Esophagus (tissue), 2 donors: ENCODE results near the gene TDRD10. TPM values are rescaled to one million over a fixed set of nuclear protein-coding genes. Genes with fewer than 3 reads are reported as not detected.

Source experiments
- H3K27ac ChIP-seq, 2 donors: one replicate each; pipeline ENCODE4 v1.5.1; 2013; ENCODE audit warnings: low read depth in 2 of 2, mild to moderate bottlenecking in 2 of 2, inconsistent platforms in 1 of 2, low read length in 1 of 2, moderate library complexity in 1 of 2
- H3K27me3 ChIP-seq, 2 donors: one replicate each; pipeline ENCODE4 v1.6.1; 2013; ENCODE audit warnings: low read length in 2 of 2, control low read depth in 1 of 2, mild to moderate bottlenecking in 1 of 2; ENCODE audit not compliant: insufficient read depth in 2 of 2, control insufficient read depth in 1 of 2
- H3K36me3 ChIP-seq, 2 donors: one replicate each; pipeline ENCODE4 v1.6.1; 2013; ENCODE audit warnings: low read length in 1 of 2; ENCODE audit not compliant: control insufficient read depth in 2 of 2, insufficient read depth in 2 of 2
- H3K4me1 ChIP-seq, 2 donors: one replicate each; pipeline ENCODE4 v1.6.1; 2013; ENCODE audit warnings: low read length in 1 of 2; ENCODE audit not compliant: control insufficient read depth in 2 of 2, insufficient read depth in 2 of 2
- H3K4me3 ChIP-seq, 2 donors: one replicate each; pipeline ENCODE4 v1.5.1; 2013; ENCODE audit warnings: low read length in 2 of 2, mild to moderate bottlenecking in 2 of 2, low read depth in 1 of 2, moderate library complexity in 1 of 2
- H3K9me3 ChIP-seq, 2 donors: one replicate each; pipeline ENCODE4 v1.6.1; 2013; ENCODE audit warnings: mild to moderate bottlenecking in 2 of 2, low read depth in 1 of 2, low read length in 1 of 2, moderate library complexity in 1 of 2; ENCODE audit not compliant: control insufficient read depth in 2 of 2, insufficient read depth in 1 of 2
- WGBS, 2 donors: extraction: QIAGEN DNeasy Blood & Tissue Kit; methylation state at CpG; one replicate each; pipeline ENCODE4 v1.1.7; 2013; 5-methylcytosine and 5-hydroxymethylcytosine counted together
- polyA plus RNA-seq, 2 donors: library from polyadenylated mRNA; stranded (reverse); fragments of 200-250 nt; gene quantifications; one replicate each; pipeline ENCODE4 v1.2.3, GENCODE V29; 2013
- donor health status: healthy with polysubstance abuse.
- donor health status: Bipolar disorder and iron deficiency.

The TDRD10 gene
- polyA plus RNA-seq, 2 donors, result 1.3 to 1.7 TPM

DNA sequence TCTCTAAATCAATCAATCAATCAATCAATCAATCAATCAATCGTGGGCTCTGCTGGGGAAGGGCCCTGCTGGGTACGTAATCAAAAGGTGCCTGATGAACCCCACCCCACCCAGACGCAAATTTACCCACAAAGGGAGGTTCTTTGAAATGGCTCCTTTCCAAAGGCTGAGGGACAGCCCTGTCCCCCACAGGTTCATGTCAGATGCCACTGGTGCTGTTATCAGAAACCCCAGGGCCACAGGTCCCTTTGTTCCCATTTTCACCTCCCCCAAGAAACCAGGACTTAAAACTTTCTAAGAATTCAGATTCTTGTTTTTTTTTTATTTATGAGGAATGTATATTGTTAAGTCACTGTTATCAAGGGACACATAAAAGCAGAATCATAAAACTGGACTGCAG is 79.7 kb downstream of the TDRD10 start:
- peaks cover 41 to 49% of the 10 kb centered on the region in 2 donors for H3K36me3 ChIP-seq

DNA sequence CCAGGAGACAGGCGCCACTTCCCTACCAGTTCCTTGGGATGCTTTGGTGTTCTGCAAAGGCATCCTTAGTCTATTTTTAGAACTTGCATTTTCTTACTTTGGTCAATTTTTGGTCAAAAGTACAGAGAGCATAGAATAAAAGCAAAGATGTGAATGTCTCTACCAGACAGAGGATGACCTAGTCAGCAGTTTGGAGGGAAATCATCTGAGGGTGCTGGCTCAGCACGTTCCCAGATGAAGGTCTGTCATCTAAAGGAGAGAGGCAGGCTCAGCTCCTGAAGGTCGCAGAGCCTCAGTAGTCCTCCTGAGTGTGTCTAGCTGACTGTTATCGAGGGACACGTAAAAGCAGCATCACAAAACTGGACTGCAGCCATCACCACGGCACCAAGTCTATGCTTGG is 80.9 kb downstream of the TDRD10 start:
- H3K27ac ChIP-seq, result no peak overlapping the region
- H3K4me1 ChIP-seq, result no peaks in the 10 kb centered on the region
- no peak overlapping the region for H3K4me3 ChIP-seq
- peaks cover 48 to 56% of the 10 kb centered on the region in 2 donors for H3K36me3 ChIP-seq
- H3K9me3 ChIP-seq, result no peaks in the 10 kb centered on the region
- no peaks in the 10 kb centered on the region for H3K27me3 ChIP-seq
- 89% methylated on average over 6 of the region's 6 CpGs for WGBS, 2 donors

More for the DNA sequence above, 79.7 kb downstream of the TDRD10 start:
- Histone ChIP-seq H3K4me3 (no peak overlapping the region), H3K4me1 (peaks cover 0 to 1% of the 10 kb centered on the region in 2 donors), H3K27me3 (no peaks in the 10 kb centered on the region), H3K9me3 (no peaks in the 10 kb centered on the region), H3K27ac (no peak overlapping the region)
- WGBS, 2 donors, result 72 to 86% methylated on average over 3 of the region's 3 CpGs

DNA sequence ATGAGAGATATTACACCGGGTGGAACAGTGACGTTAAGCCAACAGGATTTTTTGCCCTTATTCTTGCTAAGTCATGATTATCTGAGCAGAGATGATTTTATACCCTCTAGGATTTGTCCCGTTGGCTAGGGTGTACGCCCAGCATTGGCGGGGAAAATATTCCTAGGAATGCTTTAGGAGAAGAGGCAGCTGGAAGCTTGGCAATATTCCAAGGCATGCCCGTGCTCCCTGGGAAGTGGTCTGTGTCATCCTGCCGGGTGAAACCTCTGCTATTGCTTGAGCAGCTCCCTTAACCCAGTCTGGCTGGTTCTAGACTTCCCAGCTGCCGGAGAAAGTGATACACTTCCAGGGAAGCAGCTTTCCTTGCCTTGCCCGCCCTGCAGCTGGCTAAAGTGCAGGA is 81.8 kb downstream of the TDRD10 start:
- WGBS, 2 donors, result 57 to 62% methylated on average over 9 of the region's 9 CpGs
- Histone ChIP-seq H3K27me3 (no peaks in the 10 kb centered on the region), H3K4me3 (no peak overlapping the region), H3K27ac (no peak overlapping the region), H3K9me3 (no peaks in the 10 kb centered on the region), H3K36me3 (peaks cover 53 to 61% of the 10 kb centered on the region in 2 donors), H3K4me1 (no peaks in the 10 kb centered on the region)

DNA sequence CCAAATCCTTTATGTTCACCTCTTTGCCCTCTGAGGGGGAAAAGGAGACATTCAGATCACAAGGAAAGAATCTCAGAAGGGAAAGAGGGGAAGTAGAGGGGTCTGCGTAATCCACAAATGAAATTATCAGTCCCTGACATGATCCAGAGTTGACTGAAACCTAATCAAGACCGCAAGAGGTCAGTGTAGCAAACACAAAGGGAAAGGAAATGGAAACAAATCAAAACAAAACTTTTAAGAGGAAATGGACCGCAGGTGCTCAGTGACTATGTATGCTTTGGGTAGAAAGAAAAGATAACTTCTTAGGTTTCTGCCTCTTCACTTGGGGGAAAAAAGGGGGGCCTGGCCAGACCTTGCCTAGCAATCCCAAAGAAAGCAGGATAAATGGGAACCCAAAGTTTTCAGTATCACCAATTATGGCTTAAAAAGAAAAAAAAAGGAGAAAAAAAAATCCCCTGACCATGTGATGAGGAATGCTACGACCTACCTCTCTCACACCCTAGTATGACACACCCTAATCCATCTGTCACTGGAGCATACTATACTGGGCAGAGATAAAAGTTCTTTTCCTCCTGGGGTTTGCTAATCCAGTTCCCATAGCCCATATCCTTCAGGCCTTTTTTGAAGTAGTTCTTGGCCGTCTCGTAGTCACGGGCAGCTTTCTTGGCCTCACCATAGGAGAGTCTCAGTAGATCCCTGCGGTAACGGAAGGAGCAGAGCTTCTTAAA is 82.4 kb downstream of the TDRD10 start:
- no peaks in the 10 kb centered on the region for H3K4me1 ChIP-seq
- no peak overlapping the region for H3K27ac ChIP-seq
- 75 to 78% methylated on average over 9 of the region's 9 CpGs for whole genome bisulfite sequencing, 2 donors
- H3K4me3 ChIP-seq, result no peak overlapping the region
- H3K27me3 ChIP-seq, result no peaks in the 10 kb centered on the region
- H3K36me3 ChIP-seq, result peaks cover 51 to 60% of the 10 kb centered on the region in 2 donors
- no peaks in the 10 kb centered on the region for H3K9me3 ChIP-seq

DNA sequence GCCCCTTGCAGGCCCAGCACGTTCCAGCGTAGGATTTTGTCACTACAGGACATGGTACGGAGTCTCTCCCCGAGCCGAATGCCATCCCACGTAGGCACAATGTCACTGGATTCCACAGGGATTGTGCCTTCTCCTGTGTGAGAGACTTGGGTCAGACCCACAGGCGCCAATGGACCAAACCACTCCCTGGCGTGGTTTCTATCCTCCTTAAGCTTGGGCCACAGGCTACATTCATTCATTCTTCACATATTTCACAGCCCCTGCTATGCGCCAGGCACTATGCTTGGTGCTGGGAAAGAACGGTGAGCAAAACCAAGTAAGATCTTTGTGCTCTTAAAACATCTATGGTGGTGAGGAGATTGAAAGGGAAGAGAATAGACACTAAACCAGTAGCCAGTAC is 84.2 kb downstream of the TDRD10 start:
- 82 to 87% methylated on average over 10 of the region's 10 CpGs for WGBS, 2 donors
- H3K36me3 ChIP-seq, result peaks cover 52 to 59% of the 10 kb centered on the region in 2 donors

DNA sequence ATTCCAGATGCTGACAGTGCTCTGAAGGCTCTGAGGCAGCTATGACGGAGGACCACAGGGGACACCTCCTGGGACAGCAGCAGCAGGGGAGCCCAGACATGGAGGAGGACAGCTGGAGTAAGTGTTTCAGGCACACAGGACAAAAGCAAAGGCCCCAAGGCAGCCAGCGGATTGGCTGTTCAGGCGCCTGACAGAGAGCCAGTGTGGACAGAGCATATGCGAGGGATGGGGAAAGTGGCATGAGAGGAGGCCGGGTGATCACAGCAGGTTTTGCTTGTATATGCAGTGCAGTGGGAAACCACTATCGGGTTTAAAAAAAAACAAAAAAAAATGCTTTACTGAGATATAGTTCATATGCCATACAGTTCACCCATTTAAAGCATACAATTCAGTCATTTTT is 84.6 kb downstream of the TDRD10 start:
- WGBS, 2 donors, result 91 to 93% methylated on average over 6 of the region's 6 CpGs
- Histone ChIP-seq H3K9me3 (no peaks in the 10 kb centered on the region), H3K4me3 (no peak overlapping the region), H3K27me3 (no peaks in the 10 kb centered on the region), H3K4me1 (no peaks in the 10 kb centered on the region), H3K36me3 (peaks cover 55 to 63% of the 10 kb centered on the region in 2 donors), H3K27ac (no peak overlapping the region)

More for the DNA sequence above, 84.2 kb downstream of the TDRD10 start:
- Histone ChIP-seq H3K27ac (no peak overlapping the region), H3K27me3 (no peaks in the 10 kb centered on the region), H3K9me3 (no peaks in the 10 kb centered on the region), H3K4me1 (no peaks in the 10 kb centered on the region), H3K4me3 (no peak overlapping the region)

DNA sequence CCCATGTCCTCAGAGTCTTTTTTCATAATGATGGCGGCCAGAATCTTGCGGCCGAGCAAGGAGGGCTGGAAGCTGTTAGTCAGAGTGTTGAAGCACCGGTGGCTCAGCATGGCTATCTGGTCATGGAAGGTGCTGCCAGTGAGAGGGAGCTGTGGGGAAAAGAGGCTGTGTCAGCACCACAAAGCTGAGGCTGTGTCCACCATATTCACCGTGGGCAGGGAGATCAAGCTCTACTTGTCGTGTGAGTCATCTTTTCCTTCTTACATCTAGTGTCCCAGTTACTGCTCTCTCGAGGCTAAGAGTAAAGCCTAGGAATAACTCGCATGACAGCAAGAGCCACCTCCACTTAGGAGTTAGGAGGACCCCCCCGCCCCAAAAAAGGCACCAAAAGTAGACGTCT is 87.8 kb downstream of the TDRD10 start:
- Histone ChIP-seq H3K27ac (no peak overlapping the region), H3K9me3 (no peaks in the 10 kb centered on the region), H3K4me3 (no peak overlapping the region), H3K27me3 (no peaks in the 10 kb centered on the region), H3K36me3 (peaks cover 48 to 49% of the 10 kb centered on the region in 2 donors), H3K4me1 (no peaks in the 10 kb centered on the region)
- 71 to 74% methylated on average over 10 of the region's 10 CpGs for WGBS, 2 donors

DNA sequence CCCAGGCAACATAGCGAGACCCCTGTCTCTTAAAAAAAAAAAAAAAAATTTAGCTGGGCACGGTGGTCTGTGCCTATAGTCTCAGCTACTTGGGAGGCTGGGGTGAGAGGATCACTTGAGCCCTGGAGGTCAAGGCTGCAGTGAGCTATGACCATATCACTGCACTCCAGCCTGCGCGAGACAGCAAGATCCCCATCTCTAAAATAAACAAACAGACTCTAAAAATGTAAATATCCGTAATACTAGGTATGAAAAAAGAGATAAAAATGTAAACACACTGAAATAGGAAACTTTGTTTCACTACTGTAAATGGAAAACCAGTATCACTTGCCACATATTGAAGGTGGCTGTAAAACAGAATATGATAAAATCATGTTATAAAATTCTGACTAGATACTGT is 88.7 kb downstream of the TDRD10 start:
- H3K27me3 ChIP-seq, result no peaks in the 10 kb centered on the region
- H3K27ac ChIP-seq, result no peak overlapping the region
- H3K9me3 ChIP-seq, result no peaks in the 10 kb centered on the region
- H3K36me3 ChIP-seq, result peaks cover 46 to 47% of the 10 kb centered on the region in 2 donors
- whole genome bisulfite sequencing, 2 donors, result 79 to 80% methylated on average over 5 of the region's 5 CpGs
- H3K4me3 ChIP-seq, result no peak overlapping the region
- H3K4me1 ChIP-seq, result no peaks in the 10 kb centered on the region

DNA sequence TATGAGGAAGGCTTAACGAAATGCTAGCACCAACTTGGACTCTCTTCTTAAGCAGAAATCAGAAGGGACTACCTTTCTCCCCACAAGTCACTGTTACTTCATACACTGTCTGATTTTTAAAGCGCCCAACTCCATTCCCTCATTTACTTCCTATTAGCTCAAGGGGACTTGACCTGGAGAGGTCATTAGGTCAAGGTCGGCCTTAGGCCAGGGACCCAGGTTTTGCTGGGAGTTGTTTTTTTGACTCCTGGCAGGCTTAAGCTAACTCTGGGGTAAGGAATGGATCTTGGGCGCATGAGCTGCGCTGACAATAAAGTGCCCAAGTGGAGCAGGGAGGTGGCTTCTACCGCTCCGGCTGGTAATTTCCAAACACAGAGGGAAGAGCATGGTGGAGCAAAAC is 89.2 kb downstream of the TDRD10 start:
- peaks cover 42 to 44% of the 10 kb centered on the region in 2 donors for H3K36me3 ChIP-seq
- no peaks in the 10 kb centered on the region for H3K9me3 ChIP-seq
- H3K4me1 ChIP-seq, result no peaks in the 10 kb centered on the region
- H3K4me3 ChIP-seq, result no peak overlapping the region
- H3K27ac ChIP-seq, result no peak overlapping the region
- H3K27me3 ChIP-seq, result no peaks in the 10 kb centered on the region
- 94 to 96% methylated on average over 7 of the region's 7 CpGs for WGBS, 2 donors

DNA sequence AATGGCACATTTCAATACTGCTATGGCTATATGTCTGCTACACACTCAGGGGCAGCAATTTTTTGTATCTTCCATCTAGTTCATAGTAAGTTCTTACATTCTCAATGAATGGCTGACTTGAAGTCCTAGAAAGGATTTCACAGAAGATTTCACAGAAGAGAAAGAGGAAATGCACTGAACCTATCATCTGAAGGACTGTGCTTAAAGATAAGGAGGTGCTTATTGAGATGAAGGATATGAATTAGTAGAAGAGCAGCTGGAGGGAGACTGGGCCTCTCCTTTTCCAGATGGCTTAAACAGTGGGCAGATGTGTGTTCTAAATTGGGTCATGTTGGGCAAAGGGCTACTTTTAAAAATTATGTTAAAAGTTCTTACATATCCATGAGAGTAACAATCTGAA is 91.4 kb downstream of the TDRD10 start:
- Histone ChIP-seq H3K4me1 (no peaks in the 10 kb centered on the region), H3K9me3 (no peaks in the 10 kb centered on the region), H3K36me3 (peaks cover 40 to 44% of the 10 kb centered on the region in 2 donors), H3K27ac (no peak overlapping the region), H3K4me3 (no peak overlapping the region), H3K27me3 (no peaks in the 10 kb centered on the region)
